Central memory CD8-positive, alpha-beta T cell (primary cell): ENCODE results near the gene THNSL1.
"Not testable (repeated sequence)": the region's sequence is repeated elsewhere in the genome, so short reads cannot be mapped to it uniquely, and the experiment has no call there.

ENCODE experiments used
- ATAC-seq: fragments of 150-1000 bp; cut with Tn5 transposase; replicated peaks from 2 replicates; pipeline ENCODE4 v1.10.0; 2022; ENCODE audit warnings: mild to moderate bottlenecking, moderate FRiP score, moderate number of reproducible peaks; ENCODE audit not compliant: poor library complexity, severe bottlenecking; ENCODE audit errors: extremely low read depth
- DNase-seq, 2 donors: peaks; one replicate each; pipeline ENCODE4 v3.0.0; 2021; ENCODE audit warnings: low spot score in 2 of 2
- H3K27ac Mint-ChIP-seq: one replicate; pipeline ENCODE4 v1.8.0; 2022; ENCODE audit warnings: low read depth, mild to moderate bottlenecking, moderate library complexity, mixed read lengths
- H3K27me3 Mint-ChIP-seq: one replicate; pipeline ENCODE4 v1.8.0; 2022; ENCODE audit warnings: mixed read lengths
- H3K36me3 Mint-ChIP-seq: one replicate; pipeline ENCODE4 v1.8.0; 2022; ENCODE audit warnings: mild to moderate bottlenecking, moderate library complexity, mixed read lengths; ENCODE audit not compliant: insufficient read depth
- H3K4me1 Mint-ChIP-seq: one replicate; pipeline ENCODE4 v1.8.0; 2022; ENCODE audit warnings: mixed read lengths
- H3K4me3 Mint-ChIP-seq: one replicate; pipeline ENCODE4 v1.8.0; 2022; ENCODE audit warnings: mild to moderate bottlenecking, moderate library complexity, mixed read lengths
- H3K9me3 Mint-ChIP-seq: one replicate; pipeline ENCODE4 v1.8.0; 2022; ENCODE audit warnings: mixed read lengths

THNSL1 gene, protein sequence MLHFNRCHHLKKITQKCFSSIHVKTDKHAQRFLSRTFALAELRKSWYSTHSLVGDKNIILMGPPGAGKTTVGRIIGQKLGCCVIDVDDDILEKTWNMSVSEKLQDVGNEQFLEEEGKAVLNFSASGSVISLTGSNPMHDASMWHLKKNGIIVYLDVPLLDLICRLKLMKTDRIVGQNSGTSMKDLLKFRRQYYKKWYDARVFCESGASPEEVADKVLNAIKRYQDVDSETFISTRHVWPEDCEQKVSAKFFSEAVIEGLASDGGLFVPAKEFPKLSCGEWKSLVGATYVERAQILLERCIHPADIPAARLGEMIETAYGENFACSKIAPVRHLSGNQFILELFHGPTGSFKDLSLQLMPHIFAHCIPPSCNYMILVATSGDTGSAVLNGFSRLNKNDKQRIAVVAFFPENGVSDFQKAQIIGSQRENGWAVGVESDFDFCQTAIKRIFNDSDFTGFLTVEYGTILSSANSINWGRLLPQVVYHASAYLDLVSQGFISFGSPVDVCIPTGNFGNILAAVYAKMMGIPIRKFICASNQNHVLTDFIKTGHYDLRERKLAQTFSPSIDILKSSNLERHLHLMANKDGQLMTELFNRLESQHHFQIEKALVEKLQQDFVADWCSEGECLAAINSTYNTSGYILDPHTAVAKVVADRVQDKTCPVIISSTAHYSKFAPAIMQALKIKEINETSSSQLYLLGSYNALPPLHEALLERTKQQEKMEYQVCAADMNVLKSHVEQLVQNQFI

DNA sequence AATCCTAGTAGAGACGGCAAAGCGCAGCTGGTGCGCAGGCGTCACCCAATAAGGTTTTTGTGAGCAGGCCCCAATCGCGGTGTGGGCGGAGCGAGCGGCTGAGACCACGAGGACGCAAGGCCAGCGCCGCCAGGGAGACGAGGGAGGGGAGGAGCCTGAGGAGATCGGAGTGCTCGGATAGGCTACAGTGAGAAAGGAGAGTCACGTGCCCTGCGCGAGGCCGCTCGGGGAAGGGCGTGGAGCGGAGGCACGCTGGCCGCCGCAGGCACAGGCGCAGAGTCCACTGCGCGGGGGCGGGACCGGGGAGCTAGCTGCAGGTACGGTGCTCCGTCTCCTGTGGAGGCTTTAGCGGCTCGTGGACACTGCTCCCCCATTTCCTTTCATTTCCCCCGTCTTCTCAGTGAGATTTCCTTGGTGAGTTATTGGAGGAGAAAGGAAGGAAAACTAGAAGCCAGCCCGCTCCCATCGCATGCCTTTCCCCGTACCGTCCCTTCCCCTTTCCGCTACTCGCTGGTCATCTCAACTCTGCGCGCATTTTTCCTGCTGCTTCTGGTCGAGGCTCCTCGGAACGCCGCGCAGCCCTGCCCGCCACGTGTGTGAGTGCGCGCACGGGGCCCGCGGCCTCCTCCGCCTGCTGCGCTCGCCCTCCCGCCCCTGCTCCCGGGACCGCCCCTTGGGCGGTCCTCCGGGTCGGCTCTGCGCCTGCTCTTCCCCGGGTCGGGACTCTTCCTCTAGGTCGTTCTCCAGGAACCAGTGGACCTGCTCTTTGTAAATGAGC is at the start of gene THNSL1:
Gene THNSL1, plus strand, starts transcription at position 237 of the 778 bp plus-strand sequence. CDS start 6,612 bp downstream, outside the sequence.
- ATAC-seq: peak; percentile 95
- H3K27ac Mint-ChIP-seq: peak within 1 kb of the TSS; percentile 97

DNA sequence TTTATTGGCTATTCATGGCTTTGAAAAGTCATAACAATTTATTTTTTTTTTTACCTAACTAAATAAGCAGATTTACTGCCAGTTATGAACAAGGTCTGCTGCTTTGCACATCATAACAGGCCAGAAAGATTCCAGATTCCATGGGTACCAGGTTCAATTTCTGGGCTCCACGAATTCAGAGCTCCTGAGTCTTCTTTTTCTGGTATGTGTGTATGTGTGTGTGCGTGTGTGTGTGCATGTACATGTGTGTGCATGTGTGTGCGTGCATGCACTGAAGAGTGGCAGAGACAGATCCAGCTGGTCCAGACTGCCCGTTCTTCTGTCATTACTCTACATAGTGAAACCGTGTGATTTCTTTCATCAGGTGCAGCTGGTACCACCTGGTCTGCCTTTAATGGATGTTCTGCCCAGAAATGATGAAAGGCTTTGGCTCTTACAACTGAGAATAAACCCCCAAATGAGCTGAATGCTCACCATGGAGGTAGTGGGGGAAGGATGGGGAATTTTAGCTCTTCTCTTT is 49.4 kb upstream of the THNSL1 start:
- no peaks in the 10 kb centered on the region for H3K9me3 Mint-ChIP-seq
- DNase-seq (no peak), ATAC-seq (no peak)
- H3K4me1 Mint-ChIP-seq: no peaks in the 10 kb centered on the region
- no peak overlapping the region for H3K27ac Mint-ChIP-seq
- H3K4me3 Mint-ChIP-seq: no peak overlapping the region
- no peaks in the 10 kb centered on the region for H3K27me3 Mint-ChIP-seq
- no peaks in the 10 kb centered on the region for H3K36me3 Mint-ChIP-seq

More for the DNA sequence above, at the start of gene THNSL1:
- Mint-ChIP-seq H3K27me3 (no peaks in the 10 kb centered on the region), H3K9me3 (no peaks in the 10 kb centered on the region), H3K36me3 (peaks cover 17% of the 10 kb centered on the region), H3K4me3 (peak within 1 kb of the TSS; percentile 85), H3K4me1 (peaks cover 23% of the 10 kb centered on the region)
- peak; percentile 93 to 94 for DNase-seq

DNA sequence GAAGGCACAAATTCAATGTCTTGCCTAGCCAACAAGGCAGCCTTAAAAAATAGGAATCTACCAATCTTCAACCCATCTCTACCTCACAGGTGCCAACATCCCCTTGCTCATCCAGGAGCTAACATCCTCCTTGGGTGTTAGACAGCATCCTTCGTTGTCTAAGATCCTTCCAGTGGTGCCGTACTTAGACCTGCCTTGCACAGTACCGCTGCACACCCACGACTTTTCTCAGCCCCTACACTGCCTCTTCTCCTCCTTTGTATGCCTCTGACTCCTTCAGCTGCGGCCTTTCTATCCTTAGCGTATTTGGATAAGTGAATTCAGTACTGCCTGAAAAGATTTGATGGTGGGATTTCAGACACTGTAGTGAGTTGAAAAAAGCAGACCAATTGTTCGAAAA is 48.1 kb upstream of the THNSL1 start:
- Mint-ChIP-seq H3K36me3 (no peaks in the 10 kb centered on the region), H3K9me3 (no peaks in the 10 kb centered on the region), H3K4me3 (no peak overlapping the region), H3K4me1 (no peaks in the 10 kb centered on the region), H3K27ac (no peak overlapping the region), H3K27me3 (no peaks in the 10 kb centered on the region)
- DNase-seq (no peak), ATAC-seq (no peak)

DNA sequence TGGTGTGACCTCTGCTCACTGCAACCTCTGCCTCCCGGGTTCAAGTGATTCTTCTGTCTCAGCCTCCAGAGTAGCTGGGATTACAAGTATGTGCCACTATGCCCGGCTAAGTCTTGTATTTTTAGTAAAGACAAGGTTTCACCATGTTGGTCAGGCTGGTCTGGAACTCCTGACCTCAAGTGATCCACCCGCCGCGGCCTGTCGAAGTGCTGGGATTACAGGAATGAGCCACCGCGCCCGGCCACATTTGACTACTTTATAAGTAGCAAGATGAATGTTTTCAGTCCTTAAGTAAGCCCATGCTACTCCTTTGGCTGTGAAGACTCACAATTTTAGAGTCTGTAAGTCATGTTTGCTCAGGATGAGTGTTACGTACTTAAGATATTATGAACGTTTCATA is 47.5 kb upstream of the THNSL1 start:
- not testable (repeated sequence) for H3K4me1 Mint-ChIP-seq, H3K9me3 Mint-ChIP-seq, ATAC-seq, H3K27ac Mint-ChIP-seq, DNase-seq, H3K27me3 Mint-ChIP-seq, H3K36me3 Mint-ChIP-seq, H3K4me3 Mint-ChIP-seq

DNA sequence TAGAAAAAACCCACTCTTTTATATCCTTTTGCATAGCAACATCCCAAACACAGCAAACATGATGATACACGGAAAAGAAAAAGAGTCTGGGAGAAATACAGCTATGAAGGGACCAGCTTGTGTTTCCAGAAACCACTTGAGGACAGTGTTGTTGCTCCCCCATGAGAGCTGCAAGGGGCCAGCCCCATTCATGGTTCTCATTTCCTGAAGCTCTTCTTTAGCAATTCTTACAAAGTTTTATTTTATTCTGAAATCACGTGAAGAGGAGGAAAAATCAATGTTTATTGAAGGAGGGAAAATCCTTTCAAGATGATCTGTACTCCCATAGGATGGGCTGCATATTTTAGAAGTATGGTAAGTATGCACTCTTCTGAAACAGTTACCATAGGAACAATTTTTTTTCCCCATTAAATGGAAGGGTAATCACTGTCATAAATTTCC is 46.6 kb upstream of the THNSL1 start:
- DNase-seq: no peak
- no peaks in the 10 kb centered on the region for H3K27me3 Mint-ChIP-seq
- no peaks in the 10 kb centered on the region for H3K4me1 Mint-ChIP-seq
- no peaks in the 10 kb centered on the region for H3K9me3 Mint-ChIP-seq
- no peak overlapping the region for H3K4me3 Mint-ChIP-seq
- ATAC-seq: no peak
- no peak overlapping the region for H3K27ac Mint-ChIP-seq
- no peaks in the 10 kb centered on the region for H3K36me3 Mint-ChIP-seq

DNA sequence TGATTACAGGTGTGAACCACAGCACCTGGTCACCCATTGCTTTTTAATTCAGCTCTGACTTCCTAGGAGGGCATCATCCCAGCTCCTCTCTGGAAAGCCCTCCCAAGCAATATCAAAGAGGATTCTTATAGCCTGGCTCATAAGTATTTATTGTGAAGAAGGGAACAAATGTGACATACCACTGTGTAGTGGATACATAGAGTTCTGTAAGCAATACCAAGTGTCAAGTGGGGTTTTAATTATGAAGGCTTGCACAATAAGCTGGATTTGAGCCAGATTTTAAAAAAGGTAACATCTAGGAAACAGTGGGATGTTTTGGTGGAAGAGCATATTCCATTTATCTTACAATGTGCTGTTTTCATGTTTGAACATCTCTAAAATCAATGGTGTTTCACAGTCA is 45.0 kb upstream of the THNSL1 start:
- Mint-ChIP-seq H3K4me1 (no peaks in the 10 kb centered on the region), H3K9me3 (no peaks in the 10 kb centered on the region)
- DNase-seq: no peak

DNA sequence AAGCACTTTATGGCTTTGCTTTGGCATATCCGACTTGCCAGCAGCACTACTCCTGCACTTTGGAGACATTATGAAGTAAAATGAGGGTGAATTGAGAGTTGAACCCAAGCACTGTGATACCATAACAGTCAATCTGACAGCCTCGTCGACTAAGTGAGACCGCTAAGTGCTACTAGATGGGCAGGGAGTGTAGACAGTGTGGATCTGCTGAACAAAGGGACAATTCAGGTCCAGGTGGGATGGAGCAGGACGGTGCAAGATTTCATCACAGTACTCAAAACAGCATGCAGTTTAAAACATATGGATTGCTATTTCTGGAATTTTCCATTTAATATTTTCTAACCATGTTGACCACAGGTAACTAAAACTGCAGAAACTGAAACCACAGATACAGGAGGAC is 43.2 kb upstream of the THNSL1 start:
- Mint-ChIP-seq H3K27me3 (no peaks in the 10 kb centered on the region), H3K4me1 (no peaks in the 10 kb centered on the region), H3K36me3 (no peaks in the 10 kb centered on the region), H3K9me3 (no peaks in the 10 kb centered on the region), H3K4me3 (no peak overlapping the region), H3K27ac (no peak overlapping the region)
- no peak for ATAC-seq
- no peak for DNase-seq

More for the DNA sequence above, 45.0 kb upstream of the THNSL1 start:
- Mint-ChIP-seq H3K36me3 (no peaks in the 10 kb centered on the region), H3K4me3 (no peak overlapping the region), H3K27ac (no peak overlapping the region), H3K27me3 (no peaks in the 10 kb centered on the region)
- ATAC-seq: no peak

DNA sequence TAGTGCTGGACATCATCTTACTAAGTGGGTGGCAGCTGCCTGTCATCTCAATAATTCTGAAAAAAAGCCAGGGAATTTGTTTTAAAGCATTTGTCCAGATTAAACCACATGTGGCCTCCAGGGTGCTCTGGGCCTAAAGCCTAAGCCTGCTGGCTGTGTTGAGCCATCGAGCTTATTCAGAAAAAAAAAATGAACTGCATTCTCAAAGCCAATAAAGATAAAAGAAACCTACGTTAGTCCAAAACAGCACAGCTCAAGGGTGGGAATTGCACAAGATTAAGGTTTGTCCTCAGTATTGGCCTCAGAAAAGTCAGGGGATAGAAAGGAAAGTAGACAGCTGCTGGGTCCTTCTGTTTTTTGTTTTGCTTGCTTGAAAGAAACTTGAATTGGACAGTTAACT is 41.4 kb upstream of the THNSL1 start:
- H3K9me3 Mint-ChIP-seq: no peaks in the 10 kb centered on the region
- no peaks in the 10 kb centered on the region for H3K27me3 Mint-ChIP-seq
- ATAC-seq: no peak
- no peak overlapping the region for H3K27ac Mint-ChIP-seq
- H3K4me1 Mint-ChIP-seq: no peaks in the 10 kb centered on the region
- no peak for DNase-seq
- H3K4me3 Mint-ChIP-seq: no peak overlapping the region
- no peaks in the 10 kb centered on the region for H3K36me3 Mint-ChIP-seq

DNA sequence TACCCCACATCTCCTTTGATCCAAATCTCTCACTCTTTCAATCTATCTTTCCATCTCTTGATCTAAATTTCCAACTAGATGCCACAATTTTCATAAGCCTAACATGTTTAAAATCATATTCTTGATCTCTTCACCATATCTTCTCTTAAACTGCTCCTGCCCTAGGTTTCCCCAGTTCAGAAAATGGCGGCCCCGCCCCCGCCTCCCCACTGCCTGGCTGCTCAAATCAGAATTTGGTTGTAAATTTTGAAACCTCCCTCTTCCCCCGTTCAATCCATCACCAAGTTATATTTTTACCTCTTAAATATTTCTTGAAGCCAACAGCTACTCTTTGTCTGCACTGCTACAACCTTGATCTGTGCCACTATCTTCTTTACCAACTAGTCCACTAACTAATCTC is 36.7 kb upstream of the THNSL1 start:
- no peak for DNase-seq
- Mint-ChIP-seq H3K9me3 (no peaks in the 10 kb centered on the region), H3K27me3 (no peaks in the 10 kb centered on the region), H3K4me3 (no peak overlapping the region), H3K36me3 (no peaks in the 10 kb centered on the region), H3K4me1 (peaks cover 9% of the 10 kb centered on the region), H3K27ac (no peak overlapping the region)
- ATAC-seq: no peak

DNA sequence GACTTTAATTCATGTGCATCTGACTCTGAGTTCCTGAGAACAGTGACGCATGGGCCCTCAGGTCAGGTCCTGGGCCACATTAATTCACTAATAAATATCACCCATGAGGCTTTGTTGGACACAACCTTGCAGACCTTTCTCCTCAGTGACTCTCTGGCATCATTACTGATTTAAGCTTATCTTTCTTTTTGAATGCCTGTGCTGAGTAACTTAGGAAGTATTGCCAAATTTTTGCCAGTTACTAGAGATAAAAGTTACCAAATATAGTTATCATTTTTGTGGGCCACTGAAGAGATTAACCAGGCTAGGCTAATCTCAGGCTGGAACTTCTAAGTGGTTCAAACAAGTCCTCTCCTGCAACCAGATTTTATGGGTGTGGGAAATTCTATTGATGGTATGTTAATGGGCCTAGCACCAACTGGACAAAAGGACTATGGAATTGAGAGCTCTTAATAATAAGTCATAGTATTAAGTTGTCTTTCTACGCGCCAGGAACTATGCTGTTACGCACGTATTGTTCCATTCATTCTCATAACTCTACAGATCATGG is 35.2 kb upstream of the THNSL1 start:
- no peaks in the 10 kb centered on the region for H3K36me3 Mint-ChIP-seq
- no peak overlapping the region for H3K27ac Mint-ChIP-seq
- no peaks in the 10 kb centered on the region for H3K27me3 Mint-ChIP-seq
- H3K9me3 Mint-ChIP-seq: no peaks in the 10 kb centered on the region
- H3K4me1 Mint-ChIP-seq: peaks cover 9% of the 10 kb centered on the region
- no peak for ATAC-seq
- no peak overlapping the region for H3K4me3 Mint-ChIP-seq
- no peak for DNase-seq

DNA sequence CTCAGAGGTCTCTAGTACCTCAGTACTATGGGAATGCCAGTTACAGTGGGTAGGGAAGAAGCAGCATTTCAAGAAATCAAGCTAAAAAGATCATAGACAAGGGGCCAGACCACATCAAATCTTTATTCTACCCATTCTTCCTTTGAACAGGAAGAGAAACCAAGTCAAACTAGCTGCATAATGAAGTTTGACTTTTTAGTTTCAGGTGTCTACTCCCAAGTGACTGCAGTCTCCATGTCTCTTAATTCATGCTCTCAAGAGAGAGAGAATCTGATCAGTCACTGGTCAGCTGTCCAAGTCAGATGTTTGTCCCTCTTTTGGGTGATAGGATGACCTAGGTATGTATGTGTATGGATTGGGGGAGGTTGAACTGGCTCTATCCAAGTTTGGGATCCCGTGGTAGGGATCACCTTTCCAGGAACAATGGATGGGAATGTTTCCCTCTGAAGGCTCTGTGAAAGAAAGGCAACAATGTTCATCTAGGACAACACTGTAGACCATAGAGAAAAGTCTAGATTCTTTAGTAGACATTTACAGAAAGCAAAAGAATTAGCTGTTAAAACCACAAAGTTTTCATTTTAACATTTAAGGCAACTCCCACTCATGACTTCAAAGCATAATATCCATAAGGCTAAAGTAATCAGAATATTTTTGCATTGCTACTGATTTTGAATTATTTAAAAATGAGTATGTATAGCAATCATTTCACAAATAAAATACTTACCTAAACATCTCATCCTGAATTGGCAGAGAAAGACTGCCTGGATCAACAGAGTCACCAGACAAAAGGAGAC is 33.9 kb upstream of the THNSL1 start:
- no peaks in the 10 kb centered on the region for H3K36me3 Mint-ChIP-seq
- no peak overlapping the region for H3K27ac Mint-ChIP-seq
- no peak for DNase-seq
- ATAC-seq: no peak
- no peaks in the 10 kb centered on the region for H3K9me3 Mint-ChIP-seq
- no peaks in the 10 kb centered on the region for H3K27me3 Mint-ChIP-seq
- peaks cover 9% of the 10 kb centered on the region for H3K4me1 Mint-ChIP-seq
- H3K4me3 Mint-ChIP-seq: no peak overlapping the region
